A673 (cell line): ENCODE data around the gene CAMK2N2.

Source experiments
- EZH2 ChIP-seq: fragments of 200-600 bp; sonication (generic); IDR thresholded peaks from 2 replicates; pipeline ENCODE4 v1.6.1; 2017; ENCODE audit warnings: borderline replicate concordance, low read depth, mild to moderate bottlenecking, mixed read lengths, antibody characterized with exemption, low read length; ENCODE audit not compliant: poor library complexity, severe bottlenecking
- TF ChIP-seq, protein P1 (sequence below): fragments of 300-800, 200-600 bp; sonication (generic); conservative IDR thresholded peaks from 2 replicates; pipeline ENCODE4 v1.5.1; 2017; ENCODE audit warnings: low read depth, mild to moderate bottlenecking, antibody characterized with exemption, low read length, moderate library complexity, mixed read lengths

DNA sequence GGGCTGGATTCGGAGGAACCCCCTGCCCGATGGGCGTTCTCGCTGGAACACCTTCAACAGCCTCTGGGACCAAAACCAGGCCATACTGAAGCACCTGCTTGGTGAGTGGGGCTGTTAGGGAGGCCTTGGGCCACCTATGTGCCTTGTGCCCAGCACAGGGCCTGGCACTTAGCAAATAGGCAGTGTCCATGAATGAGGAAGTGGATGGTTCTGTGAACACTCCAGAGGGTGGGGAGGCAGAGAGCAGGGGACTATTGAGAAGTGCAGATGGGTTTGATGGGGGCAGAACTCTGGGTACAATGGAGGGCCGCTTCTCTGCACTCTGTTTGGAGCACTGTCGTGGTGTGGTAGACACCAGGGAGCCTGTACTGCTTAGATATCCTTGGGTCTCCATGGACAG is 16.0 kb upstream of the CAMK2N2 start:
- TF ChIP-seq, protein P1, sequence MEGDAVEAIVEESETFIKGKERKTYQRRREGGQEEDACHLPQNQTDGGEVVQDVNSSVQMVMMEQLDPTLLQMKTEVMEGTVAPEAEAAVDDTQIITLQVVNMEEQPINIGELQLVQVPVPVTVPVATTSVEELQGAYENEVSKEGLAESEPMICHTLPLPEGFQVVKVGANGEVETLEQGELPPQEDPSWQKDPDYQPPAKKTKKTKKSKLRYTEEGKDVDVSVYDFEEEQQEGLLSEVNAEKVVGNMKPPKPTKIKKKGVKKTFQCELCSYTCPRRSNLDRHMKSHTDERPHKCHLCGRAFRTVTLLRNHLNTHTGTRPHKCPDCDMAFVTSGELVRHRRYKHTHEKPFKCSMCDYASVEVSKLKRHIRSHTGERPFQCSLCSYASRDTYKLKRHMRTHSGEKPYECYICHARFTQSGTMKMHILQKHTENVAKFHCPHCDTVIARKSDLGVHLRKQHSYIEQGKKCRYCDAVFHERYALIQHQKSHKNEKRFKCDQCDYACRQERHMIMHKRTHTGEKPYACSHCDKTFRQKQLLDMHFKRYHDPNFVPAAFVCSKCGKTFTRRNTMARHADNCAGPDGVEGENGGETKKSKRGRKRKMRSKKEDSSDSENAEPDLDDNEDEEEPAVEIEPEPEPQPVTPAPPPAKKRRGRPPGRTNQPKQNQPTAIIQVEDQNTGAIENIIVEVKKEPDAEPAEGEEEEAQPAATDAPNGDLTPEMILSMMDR = no peak
- TF ChIP-seq EZH2 = no peak
